ENCODE results near the gene SIPA1L3.

GRCh38 chr19:38081547-38082255 is 174.7 kb downstream of the SIPA1L3 start:
- no peak for TF ChIP-seq CTCF (IDR thresholded peaks at IDR 0.05; ENCODE audit: low read length)
- no peak for TF ChIP-seq EZH2 (optimal IDR thresholded peaks at IDR 0.05; ENCODE audit: low read depth, low read length)
- TF ChIP-seq EZH2phosphoT487 (IDR thresholded peaks at IDR 0.05; ENCODE audit: low read length) = no peak
